GM23338 (cell line): ENCODE measurements around the gene NLN. TPM values are rescaled to one million over a fixed set of nuclear protein-coding genes. Genes with fewer than 3 reads are reported as not detected.
"Not testable (repeated sequence)": the region's sequence is repeated elsewhere in the genome, so short reads cannot be mapped to it uniquely, and the experiment has no call there.

Source experiments
- ATAC-seq: fragments of 200-7000 bp; cut with Tn5 transposase; 3 replicates; pipeline ENCODE4 v1.9.1; 2020
- DNase-seq: peaks from one replicate; pipeline ENCODE4 v3.0.0-alpha.2; 2015; ENCODE audit warnings: low spot score
- H2AFZ ChIP-seq: fragments of 200-600 bp; sonication (generic); 2 replicates; pipeline ENCODE4 v1.8.0; 2016; ENCODE audit warnings: antibody characterized with exemption, mild to moderate bottlenecking, moderate library complexity
- H3F3A ChIP-seq: fragments of 200-600 bp; sonication (generic); replicated peaks from 2 replicates; pipeline ENCODE4 v1.8.0; 2017; ENCODE audit warnings: antibody characterized with exemption, mixed run types, low read depth
- H3K27ac ChIP-seq: fragments of 200-600 bp; sonication (generic); 2 replicates; pipeline ENCODE4 v1.6.1; 2016; ENCODE audit warnings: low read depth
- H3K27me3 ChIP-seq: fragments of 200-600 bp; sonication (generic); 2 replicates; pipeline ENCODE4 v1.8.0; 2016; ENCODE audit warnings: mild to moderate bottlenecking, mixed run types, moderate library complexity; ENCODE audit not compliant: insufficient read depth
- H3K36me3 ChIP-seq: fragments of 200-600 bp; sonication (generic); 2 replicates; pipeline ENCODE4 v1.8.0; 2016; ENCODE audit warnings: mild to moderate bottlenecking; ENCODE audit not compliant: insufficient read depth
- H3K4me1 ChIP-seq: fragments of 200-600 bp; sonication (generic); 2 replicates; pipeline ENCODE4 v1.8.0; 2016; ENCODE audit warnings: mild to moderate bottlenecking, moderate library complexity; ENCODE audit not compliant: insufficient read depth
- H3K4me2 ChIP-seq: fragments of 200-600 bp; sonication (generic); 2 replicates; pipeline ENCODE4 v1.7.1; 2017; ENCODE audit warnings: mixed run types
- H3K4me3 ChIP-seq: fragments of 200-600 bp; sonication (generic); 2 replicates; pipeline ENCODE4 v1.6.1; 2016; ENCODE audit warnings: mixed run types
- H3K79me2 ChIP-seq: fragments of 200-600 bp; sonication (generic); replicated peaks from 2 replicates; pipeline ENCODE4 v1.8.0; 2017; ENCODE audit warnings: mild to moderate bottlenecking; ENCODE audit not compliant: insufficient read depth
- H3K9me2 ChIP-seq: fragments of 200-600 bp; sonication (generic); 2 replicates; pipeline ENCODE4 v1.8.0; 2017; ENCODE audit not compliant: insufficient read depth
- H4K20me1 ChIP-seq: fragments of 200-600 bp; sonication (generic); replicated peaks from 2 replicates; pipeline ENCODE4 v1.8.0; 2017; ENCODE audit warnings: mild to moderate bottlenecking; ENCODE audit not compliant: insufficient read depth
- H3K27ac Mint-ChIP-seq: 2 replicates; pipeline ENCODE4 v1.8.0; 2020; ENCODE audit warnings: inconsistent platforms, mild to moderate bottlenecking, moderate library complexity, mixed read lengths
- H3K27me3 Mint-ChIP-seq: 3 replicates; pipeline ENCODE4 v1.8.0; 2022; ENCODE audit warnings: low read depth, mild to moderate bottlenecking, moderate library complexity, mixed read lengths, inconsistent platforms; ENCODE audit not compliant: insufficient read depth, poor library complexity
- H3K36me3 Mint-ChIP-seq: 3 replicates; pipeline ENCODE4 v1.8.0; 2021; ENCODE audit warnings: low read depth, mild to moderate bottlenecking, inconsistent platforms, moderate library complexity, mixed read lengths
- H3K4me1 Mint-ChIP-seq: 3 replicates; pipeline ENCODE4 v1.8.0; 2020; ENCODE audit warnings: mild to moderate bottlenecking, inconsistent platforms, mixed read lengths
- H3K4me3 Mint-ChIP-seq: 3 replicates; pipeline ENCODE4 v1.8.0; 2021; ENCODE audit warnings: moderate library complexity, mild to moderate bottlenecking, inconsistent platforms, mixed read lengths
- H3K9me3 Mint-ChIP-seq: 3 replicates; pipeline ENCODE4 v1.8.0; 2020; ENCODE audit warnings: moderate library complexity, mild to moderate bottlenecking, inconsistent platforms, mixed read lengths
- CREB1 ChIP-seq: fragments of 250-450 bp; sonication (Bioruptor Pico); IDR thresholded peaks from 2 replicates; pipeline ENCODE4 v1.5.0; 2020; ENCODE audit warnings: low read depth, mild to moderate bottlenecking, moderate library complexity
- EZH2phosphoT487 ChIP-seq: fragments of 200-600 bp; sonication (generic); IDR thresholded peaks from one replicate; pipeline ENCODE4 v1.8.1; 2018; ENCODE audit warnings: antibody characterized with exemption; ENCODE audit not compliant: unreplicated experiment
- REST ChIP-seq: IDR thresholded peaks from one replicate; pipeline ENCODE4 v1.6.1; 2018; ENCODE audit warnings: antibody characterized with exemption; ENCODE audit not compliant: unreplicated experiment
- ZNF114 ChIP-seq: fragments of 250-450 bp; sonication (Bioruptor Pico); IDR thresholded peaks from 2 replicates; pipeline ENCODE4 v1.5.0; 2020; ENCODE audit warnings: mild to moderate bottlenecking, moderate library complexity
- ZNF331 ChIP-seq: fragments of 250-450 bp; sonication (Bioruptor Pico); IDR thresholded peaks from 2 replicates; pipeline ENCODE4 v1.5.0; 2020; ENCODE audit warnings: low read depth, mild to moderate bottlenecking, moderate library complexity
- polyA plus RNA-seq: library from polyadenylated mRNA; unstranded; fragments of >200 nt; fragmentation: Nextera tagmentation; extraction: Ambion mirVana; gene quantifications from 2 replicates; pipeline ENCODE4 v1.2.1, GENCODE V29; 2016
- total RNA-seq: library from RNA; depleted of rRNA; stranded (reverse); fragments of >200 nt; shearing (Covaris generic); gene quantifications from 2 replicates; pipeline ENCODE4 v1.2.3, GENCODE V29; 2014
- TF ChIP-seq, protein P1 (sequence below), 2 experiments: fragments of 200-600 bp in 1 of 2; sonication (generic) in 1 of 2; conservative IDR thresholded peaks; 2 replicates each; pipeline versions ENCODE4 v1.5.1 to v1.6.1; 2016 to 2017; ENCODE audit warnings: antibody characterized with exemption in 2 of 2, low read depth in 2 of 2, mild to moderate bottlenecking in 2 of 2, moderate library complexity in 1 of 2

The NLN gene
- total and polyA plus RNA-seq, 2 experiments from 2014 or later = 56.4 to 168 TPM

DNA sequence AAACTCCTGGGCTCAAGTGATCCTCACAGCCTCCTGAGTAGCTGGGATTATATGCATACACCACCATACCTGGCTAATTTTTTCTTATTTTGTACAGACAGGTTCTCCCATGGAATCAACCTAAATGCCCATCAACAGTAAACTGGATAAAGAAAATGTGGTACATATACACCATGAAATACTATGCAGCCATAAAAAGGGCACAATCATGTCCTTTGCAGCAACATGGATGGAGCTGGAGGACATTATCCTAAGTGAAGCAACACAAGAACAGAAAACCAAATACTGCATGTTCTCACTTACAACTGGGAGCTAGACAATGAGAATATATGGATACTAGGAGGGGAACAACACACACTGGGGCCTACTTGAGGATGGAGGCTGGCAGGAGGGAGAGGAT lies 117.2 kb downstream of the NLN start:
- not testable (repeated sequence) for H3K36me3 Mint-ChIP-seq, H3K9me3 Mint-ChIP-seq, H4K20me1 ChIP-seq, DNase-seq, H3K4me3 ChIP-seq, H3F3A ChIP-seq, H3K36me3 ChIP-seq, H3K27ac Mint-ChIP-seq, ATAC-seq, H3K9me2 ChIP-seq, H3K27ac ChIP-seq, H3K27me3 ChIP-seq, H2AFZ ChIP-seq, H3K4me3 Mint-ChIP-seq, H3K4me1 ChIP-seq, H3K4me1 Mint-ChIP-seq, H3K4me2 ChIP-seq, H3K79me2 ChIP-seq, H3K27me3 Mint-ChIP-seq

GRCh38 chr5:65840071-65840470 lies 118.1 kb downstream of the NLN start:
- H3K4me1 ChIP-seq = no peaks in the 10 kb centered on the region
- ATAC-seq = no peak
- H3K4me2 ChIP-seq = no peak overlapping the region
- H4K20me1 ChIP-seq = no peaks in the 10 kb centered on the region
- peaks cover 2% of the 10 kb centered on the region for H3K27me3 Mint-ChIP-seq
- no peaks in the 10 kb centered on the region for H3K9me2 ChIP-seq
- no peak overlapping the region for H3K4me3 Mint-ChIP-seq
- H3K36me3 ChIP-seq = no peaks in the 10 kb centered on the region
- H3K27ac ChIP-seq = no peak overlapping the region
- H3K36me3 Mint-ChIP-seq = peaks cover 4% of the 10 kb centered on the region; the same call in 2 of the 3 replicates
- no peak overlapping the region for H2AFZ ChIP-seq
- TF ChIP-seq CREB1 (CRISPR knock-in tag) = no peak
- TF ChIP-seq ZNF114 = no peak
- TF ChIP-seq, protein P1, sequence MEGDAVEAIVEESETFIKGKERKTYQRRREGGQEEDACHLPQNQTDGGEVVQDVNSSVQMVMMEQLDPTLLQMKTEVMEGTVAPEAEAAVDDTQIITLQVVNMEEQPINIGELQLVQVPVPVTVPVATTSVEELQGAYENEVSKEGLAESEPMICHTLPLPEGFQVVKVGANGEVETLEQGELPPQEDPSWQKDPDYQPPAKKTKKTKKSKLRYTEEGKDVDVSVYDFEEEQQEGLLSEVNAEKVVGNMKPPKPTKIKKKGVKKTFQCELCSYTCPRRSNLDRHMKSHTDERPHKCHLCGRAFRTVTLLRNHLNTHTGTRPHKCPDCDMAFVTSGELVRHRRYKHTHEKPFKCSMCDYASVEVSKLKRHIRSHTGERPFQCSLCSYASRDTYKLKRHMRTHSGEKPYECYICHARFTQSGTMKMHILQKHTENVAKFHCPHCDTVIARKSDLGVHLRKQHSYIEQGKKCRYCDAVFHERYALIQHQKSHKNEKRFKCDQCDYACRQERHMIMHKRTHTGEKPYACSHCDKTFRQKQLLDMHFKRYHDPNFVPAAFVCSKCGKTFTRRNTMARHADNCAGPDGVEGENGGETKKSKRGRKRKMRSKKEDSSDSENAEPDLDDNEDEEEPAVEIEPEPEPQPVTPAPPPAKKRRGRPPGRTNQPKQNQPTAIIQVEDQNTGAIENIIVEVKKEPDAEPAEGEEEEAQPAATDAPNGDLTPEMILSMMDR (conservative IDR thresholded peaks at IDR 0.05; ENCODE audit: low read depth in 2 of 2) = no peak
- TF ChIP-seq REST = no peak
- no peak for TF ChIP-seq EZH2phosphoT487
- no peak for TF ChIP-seq ZNF331 (CRISPR knock-in tag)
- DNase-seq = no peak
- H3K4me3 ChIP-seq = no peak overlapping the region
- no peaks in the 10 kb centered on the region for H3K79me2 ChIP-seq
- no peak overlapping the region for H3K27ac Mint-ChIP-seq
- no peaks in the 10 kb centered on the region for H3K27me3 ChIP-seq
- no peaks in the 10 kb centered on the region; the same call in 1 of the 2 replicates for H3F3A ChIP-seq
- no peaks in the 10 kb centered on the region for H3K4me1 Mint-ChIP-seq
- H3K9me3 Mint-ChIP-seq = no peaks in the 10 kb centered on the region

DNA sequence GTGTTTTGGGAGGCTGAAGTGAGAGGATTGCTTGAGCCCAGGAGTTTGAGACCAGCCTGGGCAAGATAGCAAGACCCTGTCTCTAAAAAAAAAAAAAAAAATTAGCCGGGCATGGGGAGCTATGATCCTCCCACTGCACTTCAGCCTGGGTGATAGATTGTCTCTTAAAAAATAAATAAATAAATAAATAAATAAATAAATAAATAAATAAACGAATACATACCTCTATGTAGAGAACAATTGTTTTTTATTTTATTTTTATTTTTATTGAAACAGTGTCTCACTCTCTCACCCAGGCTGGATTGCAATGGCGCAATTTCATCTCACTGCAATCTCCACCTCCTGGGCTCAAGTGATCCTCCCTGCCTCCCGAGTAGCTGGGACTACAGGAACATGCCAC lies 122.8 kb downstream of the NLN start:
- H4K20me1 ChIP-seq, H2AFZ ChIP-seq, DNase-seq, H3K4me1 ChIP-seq, H3F3A ChIP-seq, H3K79me2 ChIP-seq, H3K4me2 ChIP-seq, H3K36me3 ChIP-seq, H3K27ac Mint-ChIP-seq, H3K27ac ChIP-seq, H3K27me3 ChIP-seq, ATAC-seq, H3K9me3 Mint-ChIP-seq, H3K4me3 Mint-ChIP-seq, H3K36me3 Mint-ChIP-seq, H3K4me1 Mint-ChIP-seq, H3K4me3 ChIP-seq, H3K9me2 ChIP-seq, H3K27me3 Mint-ChIP-seq: not testable (repeated sequence)
